Measurements from ENCODE around the gene NUP37.

NUP37 gene

GRCh38 chr12:102024765-102025164, 95.1 kb downstream of the NUP37 start:
- Histone ChIP-seq H3K9me3 (ENCODE audit: insufficient read depth, low read depth, low read length) (no peaks in the 10 kb centered on the region), H3F3A (ENCODE audit: low read depth) (no peaks in the 10 kb centered on the region), H3K4me1 (ENCODE audit: insufficient read depth, low read length, poor library complexity, severe bottlenecking) (no peaks in the 10 kb centered on the region), H3K9me2 (replicated peaks; ENCODE audit: low read depth, low read length) (no peaks in the 10 kb centered on the region), H3K36me3 (ENCODE audit: insufficient read depth, low read length) (no peaks in the 10 kb centered on the region; the same call in 1 of the 2 replicates), H3K4me3 (ENCODE audit: low read length, poor library complexity, severe bottlenecking) (no peak overlapping the region), H3K9ac (ENCODE audit: low read depth, low read length, poor library complexity, severe bottlenecking) (no peak overlapping the region), H4K20me1 (ENCODE audit: insufficient read depth, low read length, poor library complexity, severe bottlenecking) (no peaks in the 10 kb centered on the region), H3K4me2 (ENCODE audit: low read depth, low read length, poor library complexity, severe bottlenecking) (no peak overlapping the region), H3K27me3 (ENCODE audit: insufficient read depth, low read length, poor library complexity, severe bottlenecking) (no peaks in the 10 kb centered on the region), H3K79me2 (ENCODE audit: insufficient read depth, low read length) (no peaks in the 10 kb centered on the region), H2AFZ (ENCODE audit: low read length) (no peak overlapping the region)
- no peak for TF ChIP-seq EZH2phosphoT487 (IDR thresholded peaks at IDR 0.05; ENCODE audit: borderline replicate concordance)
- no peak for TF ChIP-seq CTCF (conservative IDR thresholded peaks at IDR 0.05; ENCODE audit: low read length)

- Histone ChIP-seq H3K27me3 (ENCODE audit: insufficient read depth, low read length, poor library complexity, severe bottlenecking) (no peaks in the 10 kb centered on the region), H3K4me3 (ENCODE audit: low read length, poor library complexity, severe bottlenecking) (no peak overlapping the region), H3K79me2 (ENCODE audit: insufficient read depth, low read length) (no peaks in the 10 kb centered on the region)
These were observed 96.5 kb downstream of the NUP37 start for GRCh38 chr12:102023343-102023930.

More at GRCh38 chr12:102023343-102023930, 96.5 kb downstream of the NUP37 start:
- no peak for TF ChIP-seq CTCF (conservative IDR thresholded peaks at IDR 0.05; ENCODE audit: low read length)
- no peak for TF ChIP-seq EZH2phosphoT487 (IDR thresholded peaks at IDR 0.05; ENCODE audit: borderline replicate concordance)
- Histone ChIP-seq H3K9me3 (ENCODE audit: insufficient read depth, low read depth, low read length) (no peaks in the 10 kb centered on the region), H2AFZ (ENCODE audit: low read length) (no peak overlapping the region), H3K4me1 (ENCODE audit: insufficient read depth, low read length, poor library complexity, severe bottlenecking) (no peaks in the 10 kb centered on the region), H4K20me1 (ENCODE audit: insufficient read depth, low read length, poor library complexity, severe bottlenecking) (no peaks in the 10 kb centered on the region), H3K9me2 (replicated peaks; ENCODE audit: low read depth, low read length) (no peaks in the 10 kb centered on the region), H3K4me2 (ENCODE audit: low read depth, low read length, poor library complexity, severe bottlenecking) (no peak overlapping the region), H3K36me3 (ENCODE audit: insufficient read depth, low read length) (no peaks in the 10 kb centered on the region; the same call in 1 of the 2 replicates), H3K9ac (ENCODE audit: low read depth, low read length, poor library complexity, severe bottlenecking) (no peak overlapping the region), H3F3A (ENCODE audit: low read depth) (no peaks in the 10 kb centered on the region)
